Thyroid gland (tissue), 4 donors: ENCODE data around the gene PPP4R2.

ENCODE experiments used
- POLR2A ChIP-seq, 2 donors: fragments of 450-650 bp; IDR thresholded peaks; one replicate each; pipeline ENCODE4 v1.6.1; 2017; ENCODE audit warnings: antibody characterized with exemption in 2 of 2, mild to moderate bottlenecking in 2 of 2, moderate library complexity in 1 of 2
- TF ChIP-seq, protein P1 (sequence below), 6 experiments: fragments of 200-600 bp in 3 of 6; fragments of 450-650 bp in 3 of 6; sonication (generic) in 3 of 6; IDR thresholded peaks; one replicate each; pipeline ENCODE4 v1.5.1; 2016 to 2019; ENCODE audit warnings: antibody characterized with exemption in 6 of 6, mild to moderate bottlenecking in 2 of 6, inconsistent platforms in 1 of 6, moderate library complexity in 1 of 6

DNA sequence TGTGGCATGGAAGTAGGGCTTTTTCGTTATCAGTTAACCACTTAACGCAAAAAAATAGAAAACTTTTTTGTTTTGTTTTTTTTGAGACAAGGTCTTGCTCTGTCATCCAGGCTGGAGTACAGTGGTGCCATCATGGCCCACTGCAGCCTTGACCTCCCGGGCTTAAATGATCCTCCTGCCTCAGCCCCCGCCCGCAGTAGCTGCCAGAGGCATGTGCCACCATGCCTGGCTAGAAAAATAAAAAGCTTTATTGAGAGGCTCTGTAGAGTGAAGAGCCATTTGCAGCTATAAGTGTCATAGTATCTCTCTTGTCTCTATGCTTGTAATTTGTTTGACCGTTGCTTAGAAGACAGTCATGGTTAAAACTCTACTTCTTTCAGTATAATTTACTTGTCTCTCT lies 13.5 kb downstream of the PPP4R2 start:
- no peak for TF ChIP-seq POLR2A (IDR thresholded peaks at IDR 0.05)
- TF ChIP-seq, protein P1, sequence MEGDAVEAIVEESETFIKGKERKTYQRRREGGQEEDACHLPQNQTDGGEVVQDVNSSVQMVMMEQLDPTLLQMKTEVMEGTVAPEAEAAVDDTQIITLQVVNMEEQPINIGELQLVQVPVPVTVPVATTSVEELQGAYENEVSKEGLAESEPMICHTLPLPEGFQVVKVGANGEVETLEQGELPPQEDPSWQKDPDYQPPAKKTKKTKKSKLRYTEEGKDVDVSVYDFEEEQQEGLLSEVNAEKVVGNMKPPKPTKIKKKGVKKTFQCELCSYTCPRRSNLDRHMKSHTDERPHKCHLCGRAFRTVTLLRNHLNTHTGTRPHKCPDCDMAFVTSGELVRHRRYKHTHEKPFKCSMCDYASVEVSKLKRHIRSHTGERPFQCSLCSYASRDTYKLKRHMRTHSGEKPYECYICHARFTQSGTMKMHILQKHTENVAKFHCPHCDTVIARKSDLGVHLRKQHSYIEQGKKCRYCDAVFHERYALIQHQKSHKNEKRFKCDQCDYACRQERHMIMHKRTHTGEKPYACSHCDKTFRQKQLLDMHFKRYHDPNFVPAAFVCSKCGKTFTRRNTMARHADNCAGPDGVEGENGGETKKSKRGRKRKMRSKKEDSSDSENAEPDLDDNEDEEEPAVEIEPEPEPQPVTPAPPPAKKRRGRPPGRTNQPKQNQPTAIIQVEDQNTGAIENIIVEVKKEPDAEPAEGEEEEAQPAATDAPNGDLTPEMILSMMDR (IDR thresholded peaks at IDR 0.05), result no peak
